HG02970 (cell line): ENCODE measurements around the gene CREBBP.

ENCODE experiments used
- ATAC-seq: cut with Tn5 transposase; IDR thresholded peaks from one replicate; pipeline ENCODE4 v1.9.1; 2021; ENCODE audit warnings: mild to moderate bottlenecking, moderate library complexity, moderate number of reproducible peaks; ENCODE audit not compliant: unreplicated experiment, low FRiP score

Gene CREBBP

GRCh38 chr16:3744018-3744417, 136.5 kb downstream of the CREBBP start:
- ATAC-seq, result no peak

GRCh38 chr16:3740934-3741333, 139.6 kb downstream of the CREBBP start:
- no peak for ATAC-seq

GRCh38 chr16:3740186-3740585, 140.3 kb downstream of the CREBBP start:
- ATAC-seq, result no peak

GRCh38 chr16:3739636-3740035, 140.9 kb downstream of the CREBBP start:
- ATAC-seq, result no peak

GRCh38 chr16:3738541-3738940, 142.0 kb downstream of the CREBBP start:
- no peak for ATAC-seq

GRCh38 chr16:3738128-3738527, 142.4 kb downstream of the CREBBP start:
- ATAC-seq, result no peak

- no peak for ATAC-seq
Measured at GRCh38 chr16:3737181-3737580, 143.3 kb downstream of the CREBBP start.

GRCh38 chr16:3736116-3736515, 144.4 kb downstream of the CREBBP start:
- ATAC-seq, result no peak

- no peak for ATAC-seq
Measured at GRCh38 chr16:3735541-3735940, 145.0 kb downstream of the CREBBP start.

- ATAC-seq, result no peak
Measured at GRCh38 chr16:3734758-3735221, 145.7 kb downstream of the CREBBP start.

GRCh38 chr16:3734084-3734757, 146.3 kb downstream of the CREBBP start:
- no peak for ATAC-seq

- no peak for ATAC-seq
Measured at GRCh38 chr16:3732171-3732570, 148.3 kb downstream of the CREBBP start.

GRCh38 chr16:3731126-3731935, 149.2 kb downstream of the CREBBP start:
- ATAC-seq, result no peak

- ATAC-seq, result no peak
Measured at GRCh38 chr16:3730161-3731125, 150.1 kb downstream of the CREBBP start.

GRCh38 chr16:3729161-3730112, 151.1 kb downstream of the CREBBP start:
- no peak for ATAC-seq

GRCh38 chr16:3728424-3729160, 151.9 kb downstream of the CREBBP start:
- no peak for ATAC-seq

- ATAC-seq, result no peak
Measured at GRCh38 chr16:3727806-3728381, 152.6 kb downstream of the CREBBP start.

- no peak for ATAC-seq
Measured at GRCh38 chr16:3726021-3726687, 154.4 kb downstream of the CREBBP start.
